Right ventricle myocardium superior (tissue), 1 donor: ENCODE data around the gene CTBP2. TPM values are rescaled to one million over a fixed set of nuclear protein-coding genes. Genes with fewer than 3 reads are reported as not detected.
"Not testable (repeated sequence)": the region's sequence is repeated elsewhere in the genome, so short reads cannot be mapped to it uniquely, and the experiment has no call there.

Experiments used
- ATAC-seq: fragments of 200-7000 bp; cut with Tn5 transposase; one replicate; pipeline ENCODE4 v1.9.1; 2020; ENCODE audit warnings: mild to moderate bottlenecking; ENCODE audit not compliant: poor library complexity
- DNase-seq: peaks from one replicate; pipeline ENCODE4 v3.0.0-alpha.2; 2020
- intact Hi-C: fragments of 100-400 bp; cut with DNase I; formaldehyde crosslinking; loops from one replicate; pipeline ENCODE4 v1.11.2; 2022
- total RNA-seq: library from RNA; stranded (reverse); fragmentation: NEBNext Ultra II Directional; extraction: Animal tissue kit (Norgen Biotek cat#: 25700); gene quantifications from one replicate; pipeline ENCODE4 v1.2.1, GENCODE V29; 2021
- donor health status: DM: no; HTN: yes; CAD: no; lungs with severe emphysema.

Gene CTBP2
- total RNA-seq, 1 donor from 2014 or later = 29.4 TPM

DNA sequence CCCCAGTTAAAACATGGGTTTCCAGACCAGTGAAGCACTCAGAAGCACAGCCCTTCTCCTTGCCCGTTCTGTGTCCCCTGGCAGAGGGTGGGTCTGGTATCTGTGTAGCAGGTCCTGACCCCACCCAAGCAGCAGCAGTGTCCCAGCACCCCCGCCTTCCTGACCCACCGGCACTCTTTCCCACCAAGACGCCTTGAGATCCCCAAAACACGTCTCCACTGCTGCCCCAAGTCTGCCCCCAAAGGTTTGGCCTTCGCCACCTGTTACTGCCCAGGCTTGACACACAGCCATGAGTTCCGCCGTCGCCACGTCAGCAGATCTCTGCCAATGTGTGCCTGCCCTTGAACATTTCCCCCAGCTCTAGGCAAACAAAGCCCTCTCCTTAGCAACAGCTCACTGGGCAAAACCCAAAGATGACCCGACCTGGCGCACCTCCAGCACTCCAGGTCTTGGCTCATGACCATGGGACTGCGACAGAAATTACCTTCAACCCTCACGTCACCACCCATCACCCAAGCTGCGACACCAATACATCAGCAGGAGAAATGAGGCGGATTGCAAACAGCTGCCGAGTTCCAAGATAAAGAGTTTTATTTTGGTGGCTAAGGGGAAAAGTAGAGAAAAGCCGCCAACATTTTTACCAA, 75.6 kb downstream of the CTBP2 start:
- DNase-seq (peak; percentile 86), ATAC-seq (peak; percentile 92)
- intact Hi-C loops = no loop called here

DNA sequence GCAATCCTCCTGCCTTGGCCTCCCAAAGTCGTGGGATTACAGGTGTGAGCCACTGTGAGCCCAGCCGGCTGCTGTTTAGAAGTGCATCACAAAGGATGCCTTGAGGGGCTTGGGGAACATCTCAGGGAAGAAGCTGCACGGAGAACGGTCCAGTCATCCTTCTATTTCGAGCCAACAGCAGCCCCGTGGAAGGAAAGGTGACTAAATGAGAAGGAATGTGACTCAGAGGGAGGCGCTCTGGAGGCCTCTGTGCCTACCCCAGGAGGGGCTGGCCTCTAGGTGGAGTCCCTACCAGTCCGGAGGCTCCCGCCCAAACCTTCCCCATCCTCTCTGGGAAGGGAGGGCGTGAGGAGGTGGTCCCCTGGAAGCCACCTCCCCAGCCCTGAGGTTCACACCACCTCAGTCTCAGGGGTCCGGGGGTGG, 76.2 kb downstream of the CTBP2 start:
- peak; percentile 39 for ATAC-seq
- intact Hi-C loops = no loop called here
- DNase-seq = peak; percentile 45

DNA sequence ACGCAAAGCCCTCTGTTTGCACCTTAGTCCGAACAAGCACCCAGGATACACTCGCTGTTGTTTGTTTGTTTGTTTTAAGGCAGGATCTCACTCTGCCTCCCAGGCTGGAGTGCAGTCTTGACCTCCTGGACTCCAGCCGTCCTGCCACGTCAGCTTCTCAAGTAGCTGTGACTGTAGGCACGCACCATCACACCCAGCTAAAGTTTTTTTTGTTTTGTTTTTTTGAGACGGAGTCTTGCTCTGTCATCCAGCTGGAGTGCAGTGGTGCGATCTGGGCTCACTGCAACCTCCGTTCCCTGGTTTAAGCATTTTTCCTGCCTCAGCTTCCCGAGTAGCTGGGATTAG, 76.8 kb downstream of the CTBP2 start:
- no peak for ATAC-seq
- peak; percentile 48 for DNase-seq
- intact Hi-C loops = no loop called here

DNA sequence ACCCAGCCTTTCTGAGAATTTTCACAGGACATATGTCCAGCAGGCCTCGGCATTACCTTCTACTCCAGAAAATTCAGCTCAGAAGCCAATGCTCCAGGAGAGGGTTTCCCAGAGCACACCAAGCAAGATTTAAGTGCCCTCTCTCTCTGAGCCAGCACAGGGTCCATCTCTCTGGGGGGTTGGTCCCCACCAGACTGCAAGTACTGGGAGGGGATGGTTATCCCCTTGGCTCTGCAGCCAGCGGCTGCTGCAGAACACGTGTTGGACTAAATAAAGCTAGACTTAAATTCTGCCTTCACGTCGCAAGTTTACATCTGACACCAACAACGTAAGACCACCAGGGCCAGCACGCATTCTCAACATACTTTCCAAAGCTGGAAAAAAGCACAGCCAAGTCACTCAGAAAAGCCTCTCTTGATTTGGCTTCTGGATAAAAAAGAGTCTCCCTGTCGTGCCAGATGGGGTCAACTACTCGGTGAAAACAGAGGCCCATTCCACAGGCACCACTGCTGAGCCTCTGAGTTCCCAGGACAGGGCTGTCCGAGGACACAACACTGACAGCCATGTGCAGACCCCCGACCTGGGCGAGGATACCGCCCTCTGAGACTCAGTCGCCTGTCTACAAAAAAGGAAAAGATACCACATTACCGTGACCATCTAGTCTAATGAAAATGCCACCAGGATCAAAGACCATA, 77.3 kb downstream of the CTBP2 start:
- peak; percentile 22 for DNase-seq

DNA sequence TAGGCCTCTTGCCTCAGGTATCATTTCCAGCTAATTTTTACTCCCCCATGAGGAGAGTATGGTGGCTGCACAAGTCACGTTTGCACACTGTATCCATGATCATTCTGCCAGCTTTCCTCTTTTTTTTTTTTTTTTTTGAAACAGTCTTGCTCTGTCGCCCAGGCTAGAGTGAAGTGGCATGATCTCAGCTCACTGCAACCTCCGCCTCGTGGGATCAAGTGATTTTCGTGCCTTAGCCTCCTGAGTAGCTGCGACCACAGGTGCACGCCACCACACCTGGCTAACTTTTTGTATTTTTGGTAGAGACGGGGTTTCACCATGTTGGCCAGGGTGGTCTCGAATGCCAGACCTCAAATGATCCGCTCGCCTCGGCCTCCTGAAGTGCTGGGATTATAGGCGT, 77.9 kb downstream of the CTBP2 start:
- ATAC-seq, intact Hi-C loops: not testable (repeated sequence)
- peak; percentile 17 for DNase-seq

More for the DNA sequence above, 77.3 kb downstream of the CTBP2 start:
- no peak for ATAC-seq
- intact Hi-C loops = no loop called here

DNA sequence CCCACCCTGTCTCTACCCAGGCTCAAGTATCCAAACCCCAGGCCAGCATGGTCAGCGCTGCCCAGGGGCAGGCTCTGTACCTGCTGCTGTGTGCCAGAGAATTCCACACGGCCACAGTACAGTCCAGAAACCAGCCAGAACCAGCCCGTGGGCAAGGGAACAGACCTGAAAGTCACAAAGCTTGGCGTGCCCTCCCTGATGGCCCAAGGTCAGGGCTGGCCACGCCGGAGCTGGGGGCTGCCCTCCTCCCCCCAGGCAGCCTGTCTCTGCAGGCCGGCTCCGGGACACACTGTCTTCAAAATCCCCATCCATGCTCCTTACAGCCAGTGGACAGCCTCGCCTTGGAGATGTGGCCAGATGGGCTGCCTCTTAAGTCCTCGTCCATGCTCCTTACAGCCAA, 78.4 kb downstream of the CTBP2 start:
- ATAC-seq = peak; percentile 16
- peak; percentile 45 for DNase-seq

DNA sequence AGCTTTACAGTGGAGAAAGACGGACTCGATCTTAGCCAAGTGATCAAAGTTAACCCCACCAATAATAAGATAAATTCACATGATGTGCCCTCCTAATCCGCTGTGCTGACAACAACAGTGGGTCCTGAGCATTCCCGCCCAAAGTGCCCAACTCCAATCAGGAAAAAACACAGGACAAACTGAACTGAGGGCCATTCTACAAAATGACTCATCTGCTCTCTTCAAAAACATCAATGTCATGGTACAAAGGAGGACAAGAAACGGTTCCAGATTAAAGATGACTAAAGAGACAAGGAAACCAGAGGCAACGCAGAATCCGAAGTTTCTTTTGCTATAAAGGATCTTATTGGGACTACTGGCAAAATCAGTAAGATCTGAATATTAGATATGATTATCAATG, 79.4 kb downstream of the CTBP2 start:
- DNase-seq = no peak
- intact Hi-C loops = no loop called here
- ATAC-seq = no peak

More for the DNA sequence above, 78.4 kb downstream of the CTBP2 start:
- intact Hi-C loops = no loop called here

DNA sequence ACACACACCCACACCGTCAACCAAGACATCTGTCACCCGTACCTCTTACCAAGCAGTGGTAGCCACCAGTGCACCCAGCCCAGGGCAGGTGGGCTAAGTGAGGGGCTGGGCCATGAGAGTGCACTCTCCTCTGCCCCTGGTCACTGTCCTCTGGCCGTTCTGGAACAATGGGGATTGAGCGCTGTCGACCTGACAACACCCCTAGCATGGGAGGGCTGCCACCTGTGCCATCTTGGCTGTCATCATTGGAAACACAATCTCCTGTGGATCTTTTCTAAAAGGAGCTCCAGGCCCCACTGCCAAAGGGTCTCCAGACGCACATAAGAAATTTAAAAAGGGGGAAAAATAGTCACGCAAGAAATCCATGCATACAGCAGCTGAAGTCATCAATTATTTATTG, 80.1 kb downstream of the CTBP2 start:
- ATAC-seq (no peak), DNase-seq (peak; percentile 8)
- intact Hi-C loops = no loop called here

DNA sequence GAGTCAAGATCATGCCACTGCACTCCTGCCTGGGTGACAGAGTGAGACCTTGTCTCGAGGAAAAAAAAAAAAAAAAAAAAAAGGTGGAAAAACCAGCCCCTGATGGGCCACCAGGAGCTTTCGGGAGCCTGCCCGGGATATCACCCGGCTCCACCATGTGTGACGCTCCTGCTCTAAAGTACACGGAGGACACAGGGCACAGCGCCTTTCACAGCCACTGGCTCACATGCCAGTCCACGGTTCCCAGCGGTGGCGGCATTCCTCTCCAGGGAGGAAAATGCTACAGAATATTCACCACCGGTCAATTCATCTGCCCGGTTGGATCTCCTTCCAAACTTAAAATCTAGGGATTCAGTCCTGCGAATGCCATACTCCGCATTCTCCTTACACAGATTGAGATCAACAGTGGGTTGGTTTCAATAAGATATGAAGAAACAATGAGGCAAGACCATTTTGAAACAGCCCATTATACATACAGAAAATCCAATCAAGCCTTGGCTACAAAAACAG, 81.2 kb downstream of the CTBP2 start:
- ATAC-seq = peak; percentile 76
- intact Hi-C loops = no loop called here

DNA sequence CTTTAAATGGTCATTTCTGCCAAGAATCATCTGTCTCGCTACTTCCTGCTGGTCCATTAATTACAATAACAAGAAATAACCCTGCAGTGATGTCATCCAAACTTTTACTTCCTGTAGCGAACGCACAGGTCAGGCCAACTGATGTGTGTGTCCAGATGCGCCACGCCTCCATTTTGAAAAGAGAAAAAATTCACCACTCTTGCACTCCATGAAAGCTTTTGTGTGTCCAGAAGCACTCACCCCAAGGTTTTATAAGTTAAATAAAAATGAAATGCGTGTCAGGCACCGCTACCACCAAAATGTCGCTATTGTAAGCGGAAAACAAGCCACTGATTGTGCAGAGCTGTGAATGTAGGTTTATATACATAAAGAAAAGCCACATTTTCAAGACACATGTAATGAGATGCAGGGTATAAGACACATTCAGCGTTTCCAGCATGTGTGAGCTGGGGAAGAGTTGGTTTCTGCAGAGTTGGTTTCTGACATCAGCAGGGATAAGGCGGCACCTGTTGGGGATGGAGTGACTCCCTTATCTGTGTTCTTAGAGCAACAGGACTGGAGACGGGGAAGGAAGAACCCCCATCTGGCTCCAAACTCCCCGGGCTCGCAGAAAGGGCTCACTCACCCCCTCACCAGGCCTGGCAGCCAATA, 83.3 kb downstream of the CTBP2 start:
- DNase-seq (peak; percentile 17), ATAC-seq (no peak)
- intact Hi-C loops = no loop called here

More for the DNA sequence above, 81.2 kb downstream of the CTBP2 start:
- peak; percentile 64 for DNase-seq

DNA sequence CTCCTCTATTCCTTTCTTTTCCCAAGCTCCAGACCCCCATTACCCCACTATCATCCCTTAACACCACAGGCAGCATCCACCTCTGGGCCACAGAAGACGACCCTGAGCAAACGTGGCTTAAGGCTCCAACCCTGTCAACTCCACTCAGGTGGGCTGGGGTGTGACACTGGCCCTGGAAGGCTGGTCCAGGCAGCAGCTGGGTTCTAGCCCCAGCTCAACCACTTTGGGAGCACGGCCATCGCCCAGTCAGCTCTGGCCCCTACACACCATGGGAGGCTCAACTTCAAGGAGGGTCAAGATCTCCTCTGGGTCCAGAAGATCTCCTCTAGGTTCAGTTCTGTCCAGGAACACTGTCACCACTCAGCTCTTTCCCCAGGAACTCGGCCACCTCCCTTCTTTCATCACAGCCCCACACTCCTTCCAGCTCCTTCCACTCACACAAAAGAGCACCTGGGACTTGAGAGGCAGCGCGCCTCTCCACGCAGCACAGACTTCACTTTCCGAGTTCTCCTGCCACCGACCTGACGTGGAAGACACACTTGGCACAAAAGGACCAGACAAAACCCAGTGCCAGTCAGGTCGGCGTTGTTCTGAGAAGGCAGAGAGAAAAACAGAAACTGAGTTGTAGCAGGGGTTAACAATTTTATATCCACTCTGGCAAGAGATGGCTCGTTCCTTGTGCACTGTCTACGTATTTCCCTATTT, 84.1 kb downstream of the CTBP2 start:
- DNase-seq (peak; percentile 11), ATAC-seq (no peak)
- intact Hi-C loops = no loop called here

DNA sequence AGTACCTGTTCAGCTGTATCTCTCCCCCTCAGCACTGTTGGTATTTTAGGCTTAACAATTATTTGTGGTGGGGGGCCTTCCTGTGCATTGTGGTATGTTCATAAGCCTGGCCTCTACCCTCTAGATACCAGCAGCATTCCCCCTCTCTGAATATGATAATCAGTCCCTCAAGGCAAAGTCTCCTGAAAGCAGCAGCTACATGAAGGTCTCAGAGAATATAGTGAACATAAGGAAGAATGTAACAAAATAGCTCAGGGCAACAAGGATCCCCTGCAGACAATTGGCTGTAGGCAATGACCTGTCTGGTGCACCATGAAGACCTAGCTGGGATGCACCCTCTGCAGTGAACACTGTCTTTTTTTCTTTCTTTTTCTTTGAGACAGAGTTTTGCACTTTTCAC, 86.4 kb downstream of the CTBP2 start:
- intact Hi-C loops = no loop called here
- ATAC-seq = no peak
- DNase-seq = no peak

DNA sequence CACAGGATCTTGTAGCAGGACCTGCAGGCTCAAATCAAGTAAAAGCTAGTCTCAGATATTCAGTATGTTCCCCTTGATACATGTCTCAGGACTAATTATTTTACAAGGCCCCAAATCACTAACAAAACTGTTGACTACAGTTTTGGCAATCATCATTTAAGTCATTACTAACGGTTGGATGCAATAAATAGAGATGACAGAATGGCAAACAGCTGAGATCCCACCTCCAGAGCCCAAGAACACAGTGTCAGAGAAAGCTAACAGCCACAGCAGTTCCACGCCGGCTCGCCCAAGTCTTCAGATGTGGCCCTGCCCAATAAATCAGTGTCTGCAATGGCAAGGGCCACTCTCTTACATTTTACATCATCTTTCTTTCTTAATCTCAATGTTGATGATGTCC, 87.6 kb downstream of the CTBP2 start:
- ATAC-seq = no peak
- intact Hi-C loops = no loop called here
- DNase-seq = no peak

DNA sequence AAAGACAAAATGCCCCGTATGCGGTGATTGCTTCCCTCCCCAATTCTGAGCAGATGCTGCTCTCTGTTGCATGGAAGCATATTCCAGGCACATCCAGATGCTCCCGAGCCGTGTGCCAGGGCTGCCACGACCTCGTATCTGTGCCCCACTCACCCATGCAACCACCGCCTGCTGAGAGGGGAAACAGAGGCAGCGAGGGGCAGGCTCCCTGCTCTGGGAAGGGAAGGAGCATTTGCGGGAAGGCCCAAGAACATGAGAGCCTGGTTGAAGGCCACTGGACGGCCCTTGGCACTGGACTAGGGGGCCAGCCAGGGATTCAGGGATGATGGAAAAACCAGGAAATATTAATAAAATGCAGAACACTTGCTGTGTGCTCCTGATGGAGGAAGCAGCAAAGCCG, 89.4 kb downstream of the CTBP2 start:
- DNase-seq (no peak), ATAC-seq (no peak)
- intact Hi-C loops = no loop called here

DNA sequence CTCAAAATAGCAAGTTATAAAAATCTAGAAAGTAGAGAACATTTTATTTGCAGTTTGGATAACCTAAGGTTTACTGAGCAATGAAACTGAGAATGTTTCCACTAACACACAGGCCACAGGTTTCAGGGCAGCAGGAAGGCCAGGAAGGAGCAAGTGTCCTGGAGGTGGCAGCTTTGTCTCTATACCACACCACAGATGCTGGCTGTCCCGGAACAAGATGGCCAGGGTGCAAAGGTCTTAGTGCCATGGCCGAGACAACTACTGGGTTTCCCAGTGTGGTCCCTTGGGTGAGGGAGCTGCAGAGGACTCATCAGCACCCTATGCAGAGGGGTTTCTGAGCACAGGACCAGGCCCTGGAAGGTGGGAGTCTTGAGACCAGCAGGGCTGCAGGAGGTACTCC, 92.0 kb downstream of the CTBP2 start:
- ATAC-seq (peak; percentile 21), DNase-seq (no peak)
- intact Hi-C loops = no loop called here

DNA sequence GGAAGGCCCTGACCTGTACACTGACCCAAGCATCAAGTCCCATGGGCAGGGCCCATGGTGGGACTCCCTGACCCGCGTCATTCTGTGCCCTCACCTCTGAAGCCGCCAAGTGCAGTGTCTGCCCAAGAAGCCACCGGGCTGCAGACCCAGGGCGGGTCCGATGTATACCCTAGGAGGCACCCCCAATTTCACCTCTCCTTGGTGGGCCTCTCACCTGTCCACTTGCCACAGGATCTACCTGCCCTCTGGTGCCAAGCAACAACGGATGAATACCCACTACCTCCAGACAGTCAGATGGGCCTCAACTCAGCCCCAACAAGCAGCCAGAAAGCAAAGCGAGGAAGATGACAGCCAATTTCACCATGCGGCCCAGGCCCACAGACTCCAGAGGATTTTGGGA, 92.6 kb downstream of the CTBP2 start:
- ATAC-seq (no peak), DNase-seq (no peak)
- intact Hi-C loops = no loop called here

DNA sequence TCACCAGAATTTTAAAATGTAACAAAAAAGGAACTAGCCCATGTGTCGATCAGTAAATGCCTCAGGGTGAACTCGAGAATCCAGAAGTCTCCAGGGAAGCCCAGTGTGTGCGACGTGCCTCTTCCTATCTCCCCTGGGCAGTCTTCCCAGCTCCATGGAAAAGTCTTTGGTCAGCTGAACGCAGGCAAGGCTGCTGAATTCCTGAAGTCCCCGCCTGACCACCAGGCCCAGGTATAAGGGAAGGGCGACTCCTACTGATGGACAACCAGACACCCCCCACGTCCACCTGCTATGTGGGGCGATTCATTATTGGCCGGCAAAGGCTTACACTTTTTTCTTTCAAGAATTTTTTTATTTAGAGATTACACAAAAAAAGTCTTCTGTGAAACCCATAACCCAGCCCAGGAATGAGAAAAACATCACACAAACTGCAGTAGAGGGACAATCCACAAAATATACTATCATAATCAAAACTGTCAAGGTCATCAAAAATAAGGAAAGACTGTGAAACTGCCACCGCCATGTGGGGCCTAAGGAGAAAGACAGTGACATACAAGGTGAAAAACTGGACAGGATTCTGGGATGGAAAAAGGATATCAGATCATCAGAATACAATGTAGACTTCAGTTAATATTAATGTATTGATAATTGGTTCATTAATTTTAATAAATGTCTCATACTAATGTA, 93.5 kb downstream of the CTBP2 start:
- ATAC-seq (peak; percentile 30), DNase-seq (no peak)
- intact Hi-C loops = no loop called here

DNA sequence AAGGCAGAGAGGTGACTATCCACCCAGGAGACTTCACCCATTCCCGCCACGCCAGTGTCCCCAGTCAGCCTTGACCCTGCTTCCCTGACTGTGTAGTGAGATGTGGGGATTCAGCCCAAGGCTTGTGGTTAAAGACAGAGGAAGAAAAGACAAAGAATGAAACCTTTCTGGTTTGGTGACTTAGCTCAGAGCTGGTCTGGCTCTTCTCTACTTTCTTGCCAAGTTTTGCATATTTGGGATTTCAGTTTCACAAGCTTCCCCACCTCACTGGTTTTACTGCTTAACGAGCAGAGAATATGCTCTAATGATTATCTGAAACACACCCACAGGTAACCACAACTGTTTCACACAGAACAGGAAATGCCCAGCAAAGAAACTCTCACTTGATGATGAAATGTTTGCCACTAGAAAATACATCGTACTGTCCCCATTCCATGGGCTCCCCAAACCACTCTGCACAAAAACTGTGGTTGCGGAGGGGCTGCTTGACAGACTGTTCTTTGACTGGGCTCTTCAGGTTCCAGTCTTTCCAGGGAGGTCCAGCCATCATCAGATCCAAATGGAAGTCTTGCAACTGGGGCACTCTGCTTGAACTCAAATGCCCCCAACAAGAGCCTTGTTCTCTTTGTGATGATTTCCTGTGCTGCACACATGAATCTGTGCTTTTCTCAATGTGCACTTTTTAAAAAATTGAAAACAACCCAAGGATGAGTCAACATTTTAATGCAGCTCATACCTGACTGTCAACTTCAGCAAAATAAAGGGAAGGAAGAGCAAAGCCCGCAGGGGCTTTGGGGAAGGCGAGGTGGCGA, 95.5 kb downstream of the CTBP2 start:
- ATAC-seq (no peak), DNase-seq (no peak)
- intact Hi-C loops = loop anchor here (5.0 kb wide), 2 partner anchors 68 to 92 kb away; no protein-coding TSS in a partner anchor
